KMS-11 (cell line): ENCODE results near the gene ZNF678.
A peak's percentile ranks its signal among the peaks of the same experiment; 100 is the strongest.

Experiments used
- H2AFZ ChIP-seq: fragments of 200-600 bp; sonication (generic); 2 replicates; pipeline ENCODE4 v1.6.1; 2016; ENCODE audit warnings: antibody characterized with exemption, mixed run types, low read depth
- H3K27ac ChIP-seq: fragments of 200-600 bp; sonication (generic); 2 replicates; pipeline ENCODE4 v1.6.1; 2016; ENCODE audit warnings: mild to moderate bottlenecking, mixed run types
- H3K27me3 ChIP-seq: fragments of 200-600 bp; sonication (generic); 2 replicates; pipeline ENCODE4 v1.6.1; 2017; ENCODE audit warnings: mild to moderate bottlenecking, low read depth, mixed run types, moderate library complexity; ENCODE audit not compliant: insufficient read depth
- H3K36me3 ChIP-seq: fragments of 200-600 bp; sonication (generic); 2 replicates; pipeline ENCODE4 v1.6.1; 2017; ENCODE audit warnings: mild to moderate bottlenecking, mixed run types; ENCODE audit not compliant: insufficient read depth
- H3K4me1 ChIP-seq: fragments of 200-600 bp; sonication (generic); 2 replicates; pipeline ENCODE4 v1.6.1; 2016; ENCODE audit warnings: mild to moderate bottlenecking, low read depth, mixed run types; ENCODE audit not compliant: poor library complexity, severe bottlenecking
- H3K4me2 ChIP-seq: fragments of 200-600 bp; sonication (generic); 2 replicates; pipeline ENCODE4 v1.7.0; 2016; ENCODE audit warnings: mild to moderate bottlenecking, mixed run types
- H3K4me3 ChIP-seq: fragments of 200-600 bp; sonication (generic); IDR thresholded peaks from 2 replicates; pipeline ENCODE4 v1.6.1; 2017; ENCODE audit warnings: low read depth, low read length, mixed read lengths; ENCODE audit not compliant: insufficient read depth
- H3K79me2 ChIP-seq: fragments of 200-600 bp; sonication (generic); 2 replicates; pipeline ENCODE4 v1.6.1; 2016; ENCODE audit warnings: low read depth, mixed run types; ENCODE audit not compliant: insufficient read depth
- H3K9ac ChIP-seq: fragments of 200-600 bp; sonication (generic); 2 replicates; pipeline ENCODE4 v1.6.1; 2016; ENCODE audit warnings: mild to moderate bottlenecking, mixed run types
- H4K20me1 ChIP-seq: fragments of 200-600 bp; sonication (generic); 2 replicates; pipeline ENCODE4 v1.6.1; 2016; ENCODE audit warnings: mild to moderate bottlenecking, mixed run types; ENCODE audit not compliant: insufficient read depth
- TF ChIP-seq, protein P1 (sequence below): fragments of 200-600 bp; sonication (generic); conservative IDR thresholded peaks from 2 replicates; pipeline ENCODE4 v1.6.1; 2017; ENCODE audit warnings: low read depth, mild to moderate bottlenecking, antibody characterized with exemption, low read length, moderate library complexity, mixed read lengths

Gene ZNF678

DNA sequence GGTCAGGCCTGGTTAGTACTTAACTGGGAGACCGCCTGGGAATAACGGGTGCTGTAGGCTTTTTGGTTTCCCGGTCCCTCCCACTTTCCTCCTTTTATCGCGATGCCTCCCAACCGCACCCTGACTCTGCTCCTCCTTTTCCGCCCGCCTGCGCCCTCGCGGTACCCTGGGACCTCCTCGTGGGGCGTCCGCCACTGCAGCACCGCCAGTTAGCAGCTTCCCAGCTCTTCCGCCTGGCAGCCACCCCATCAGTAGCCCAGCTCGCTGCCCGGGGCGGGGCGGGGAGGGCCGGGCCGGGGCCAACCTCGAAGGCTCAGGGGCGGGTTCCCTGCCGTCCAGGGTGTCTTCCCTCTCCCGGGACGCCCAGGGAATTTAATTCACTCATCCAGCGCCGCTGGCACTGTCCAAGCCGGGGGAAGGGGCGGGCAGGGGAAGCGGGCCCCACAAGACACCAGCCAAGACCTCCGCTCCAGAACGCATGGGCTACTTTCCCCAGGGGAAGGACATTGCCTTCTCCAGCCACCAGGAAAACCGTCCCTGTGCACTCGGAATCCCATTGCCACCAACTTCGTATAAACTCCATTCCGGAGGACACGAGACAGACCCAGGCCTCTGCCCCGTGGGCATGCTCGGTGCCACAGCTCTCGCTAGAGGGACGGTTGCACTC is 2.0 kb upstream of the ZNF678 start:
- Histone ChIP-seq H3K4me1 (peaks cover 10% of the 10 kb centered on the region), H3K36me3 (no peaks in the 10 kb centered on the region), H3K79me2 (peaks cover 6% of the 10 kb centered on the region; the same call in 1 of the 2 replicates), H3K4me3 (no peak overlapping the region), H4K20me1 (no peaks in the 10 kb centered on the region), H2AFZ (no peak overlapping the region), H3K9ac (no peak overlapping the region), H3K27ac (no peak overlapping the region), H3K4me2 (no peak overlapping the region), H3K27me3 (no peaks in the 10 kb centered on the region)
- TF ChIP-seq, protein P1, sequence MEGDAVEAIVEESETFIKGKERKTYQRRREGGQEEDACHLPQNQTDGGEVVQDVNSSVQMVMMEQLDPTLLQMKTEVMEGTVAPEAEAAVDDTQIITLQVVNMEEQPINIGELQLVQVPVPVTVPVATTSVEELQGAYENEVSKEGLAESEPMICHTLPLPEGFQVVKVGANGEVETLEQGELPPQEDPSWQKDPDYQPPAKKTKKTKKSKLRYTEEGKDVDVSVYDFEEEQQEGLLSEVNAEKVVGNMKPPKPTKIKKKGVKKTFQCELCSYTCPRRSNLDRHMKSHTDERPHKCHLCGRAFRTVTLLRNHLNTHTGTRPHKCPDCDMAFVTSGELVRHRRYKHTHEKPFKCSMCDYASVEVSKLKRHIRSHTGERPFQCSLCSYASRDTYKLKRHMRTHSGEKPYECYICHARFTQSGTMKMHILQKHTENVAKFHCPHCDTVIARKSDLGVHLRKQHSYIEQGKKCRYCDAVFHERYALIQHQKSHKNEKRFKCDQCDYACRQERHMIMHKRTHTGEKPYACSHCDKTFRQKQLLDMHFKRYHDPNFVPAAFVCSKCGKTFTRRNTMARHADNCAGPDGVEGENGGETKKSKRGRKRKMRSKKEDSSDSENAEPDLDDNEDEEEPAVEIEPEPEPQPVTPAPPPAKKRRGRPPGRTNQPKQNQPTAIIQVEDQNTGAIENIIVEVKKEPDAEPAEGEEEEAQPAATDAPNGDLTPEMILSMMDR, result no peak

DNA sequence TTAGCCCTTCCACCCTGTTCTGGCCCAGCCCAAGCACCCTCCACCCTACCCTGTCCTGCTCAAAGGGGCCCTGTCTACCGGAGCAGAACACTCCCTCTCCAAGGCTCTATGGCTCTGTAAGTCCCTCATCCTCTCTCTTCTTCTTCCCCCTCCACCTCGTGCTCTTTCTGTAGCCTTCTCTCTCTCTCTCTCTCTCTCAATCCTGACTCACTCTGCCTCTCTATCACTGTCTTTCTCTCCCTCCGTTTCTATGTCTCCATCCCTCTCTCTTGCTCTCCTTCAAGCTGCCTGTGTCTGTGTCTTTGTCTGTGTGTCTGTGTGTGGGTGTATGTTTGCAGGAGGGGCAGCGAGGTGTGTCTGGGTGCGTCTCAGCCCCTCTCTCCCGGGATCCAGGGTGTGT is 1.3 kb upstream of the ZNF678 start:
- H3K27me3 ChIP-seq, result no peaks in the 10 kb centered on the region

DNA sequence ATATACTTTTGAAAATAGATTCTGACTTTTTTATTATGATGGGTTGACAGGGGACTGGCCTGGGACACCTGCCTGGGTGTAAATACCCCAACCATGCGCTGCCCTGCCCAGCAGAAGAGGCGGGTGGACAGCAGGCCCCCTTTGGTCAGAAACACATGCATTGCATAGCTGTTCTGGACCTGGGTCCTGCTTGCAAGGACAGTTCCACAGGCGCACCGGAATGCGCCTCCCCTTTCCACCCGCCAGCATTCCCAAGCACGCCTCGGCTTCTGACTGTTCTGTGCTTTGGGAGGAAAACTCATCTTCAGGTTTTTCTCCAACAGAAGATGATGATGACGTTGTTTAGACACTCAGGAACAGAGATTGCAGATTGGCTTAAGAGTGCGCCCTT is 428 bp upstream of the ZNF678 start:
- Histone ChIP-seq H3K4me2 (no peak overlapping the region), H3K4me1 (peaks cover 10% of the 10 kb centered on the region), H3K27ac (peak overlapping the region; percentile 92; the same call in 1 of the 2 replicates), H3K4me3 (no peak overlapping the region), H3K79me2 (peaks cover 6% of the 10 kb centered on the region; the same call in 1 of the 2 replicates), H3K9ac (peak overlapping the region; percentile 91; the same call in 1 of the 2 replicates), H2AFZ (peak overlapping the region; percentile 90), H4K20me1 (no peaks in the 10 kb centered on the region), H3K27me3 (no peaks in the 10 kb centered on the region), H3K36me3 (no peaks in the 10 kb centered on the region)
- TF ChIP-seq, protein P1, result no peak

More for the DNA sequence above, 1.3 kb upstream of the ZNF678 start:
- no peak overlapping the region for H2AFZ ChIP-seq
- peaks cover 6% of the 10 kb centered on the region; the same call in 1 of the 2 replicates for H3K79me2 ChIP-seq
- H3K36me3 ChIP-seq, result no peaks in the 10 kb centered on the region
- TF ChIP-seq, protein P1, result no peak
- H3K27ac ChIP-seq, result no peak overlapping the region
- no peaks in the 10 kb centered on the region for H4K20me1 ChIP-seq
- no peak overlapping the region for H3K4me3 ChIP-seq
- no peak overlapping the region for H3K9ac ChIP-seq
- H3K4me1 ChIP-seq, result peaks cover 10% of the 10 kb centered on the region
- no peak overlapping the region for H3K4me2 ChIP-seq

- Histone ChIP-seq H3K4me1 (peaks cover 10% of the 10 kb centered on the region), H4K20me1 (no peaks in the 10 kb centered on the region), H3K27ac (no peak overlapping the region), H3K27me3 (no peaks in the 10 kb centered on the region), H3K4me2 (no peak overlapping the region), H3K9ac (no peak overlapping the region), H3K36me3 (no peaks in the 10 kb centered on the region), H3K4me3 (no peak overlapping the region), H2AFZ (no peak overlapping the region), H3K79me2 (peaks cover 6% of the 10 kb centered on the region; the same call in 1 of the 2 replicates)
- TF ChIP-seq, protein P1, result no peak
Observed at GRCh38 chr1:227567256-227567655, 3.9 kb downstream of the ZNF678 start.
